Measurements from ENCODE around the gene PSMC5. TPM values are rescaled to one million over a fixed set of nuclear protein-coding genes. Genes with fewer than 3 reads are reported as not detected.

The PSMC5 gene
- total and polyA plus RNA-seq, 8 donors, result 36.5 to 154 (median 55.1) TPM

- Histone ChIP-seq H3K27ac (no peak overlapping the region), H3K9me3 (no peaks in the 10 kb centered on the region), H3K4me1 (peaks cover 36 to 43% (median 39%) of the 10 kb centered on the region in 3 donors), H3K4me3 (no peak overlapping the region), H3K27me3 (no peaks in the 10 kb centered on the region), H3K36me3 (peaks cover 0 to 43% (median 35%) of the 10 kb centered on the region in 3 donors)
- intact Hi-C loops (cut with DNase I), result no loop called here
- WGBS, 2 donors, result 93 to 95% methylated on average over 7 of the region's 7 CpGs
- no peak for ATAC-seq
- no peak for DNase-seq
- FAIRE-seq, result no peak
- TF ChIP-seq CTCF (IDR thresholded peaks at IDR 0.05), result no peak
These were observed 9.6 kb downstream of the PSMC5 start for GRCh38 chr17:63836811-63837210.

- intact Hi-C loops (cut with DNase I), result no loop called here
- Histone ChIP-seq H3K36me3 (peaks cover 0 to 37% (median 29%) of the 10 kb centered on the region in 3 donors), H3K4me1 (peaks cover 36 to 43% (median 39%) of the 10 kb centered on the region in 3 donors), H3K4me3 (no peak overlapping the region), H3K27ac (peak overlapping the region; percentile 60 to 72 (median 63)), H3K27me3 (no peaks in the 10 kb centered on the region), H3K9me3 (no peaks in the 10 kb centered on the region)
- WGBS, 2 donors, result 72 to 83% methylated on average over 12 of the region's 12 CpGs
- no peak for FAIRE-seq
- peak in 2 of 6 donors; percentile 42 to 65 for DNase-seq
- no peak for ATAC-seq
- no peak for TF ChIP-seq CTCF (IDR thresholded peaks at IDR 0.05)
These were observed 10.2 kb downstream of the PSMC5 start for GRCh38 chr17:63837480-63837879.

GRCh38 chr17:63837962-63838600 is 10.8 kb downstream of the PSMC5 start:
- peak overlapping the region; percentile 60 to 72 (median 63) for H3K27ac ChIP-seq
- intact Hi-C loops (cut with DNase I), result no loop called here
- peak overlapping the region in 2 of 4 donors; percentile 5 to 13 for H3K4me3 ChIP-seq
- H3K9me3 ChIP-seq, result no peaks in the 10 kb centered on the region
- TF ChIP-seq CTCF (IDR thresholded peaks at IDR 0.05), result no peak
- peaks cover 36 to 43% (median 39%) of the 10 kb centered on the region in 3 donors for H3K4me1 ChIP-seq
- DNase-seq (no peak), ATAC-seq (peak in 2 of 4 donors; percentile 4 to 6), FAIRE-seq (no peak)
- peaks cover 0 to 31% (median 23%) of the 10 kb centered on the region in 3 donors for H3K36me3 ChIP-seq
- 66 to 72% methylated on average over 5 of the region's 5 CpGs for WGBS, 2 donors
- no peaks in the 10 kb centered on the region for H3K27me3 ChIP-seq

DNA sequence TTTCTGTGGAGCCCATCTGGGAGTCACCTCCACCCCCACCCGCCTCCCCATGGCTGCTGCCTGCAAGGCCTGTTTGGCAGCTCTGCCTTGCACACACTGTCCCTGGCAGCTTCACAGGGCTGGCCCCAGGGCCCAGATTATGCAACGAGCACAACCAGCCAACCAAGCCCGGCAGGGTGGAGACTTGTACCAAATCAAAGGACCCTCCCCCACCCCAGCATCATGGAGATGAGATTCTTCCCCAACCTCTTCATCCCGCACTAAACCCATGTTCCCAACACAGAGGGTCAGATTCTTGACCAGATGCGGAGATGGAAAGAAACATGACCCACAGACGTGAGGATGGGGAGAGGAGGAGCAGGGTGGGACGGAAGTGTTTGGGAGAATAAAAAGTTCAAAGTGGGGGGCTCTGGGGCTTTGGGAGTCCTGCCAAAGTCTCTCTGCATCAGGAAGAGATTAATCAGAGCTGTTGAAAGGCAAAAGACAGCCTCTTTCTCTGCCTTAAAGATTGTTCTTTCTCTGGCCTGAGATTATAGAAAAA is 11.5 kb downstream of the PSMC5 start:
- intact Hi-C loops (cut with DNase I), result no loop called here
- peak; percentile 78 to 96 (median 90) for DNase-seq
- FAIRE-seq, result no peak
- Histone ChIP-seq H3K36me3 (peaks cover 0 to 24% (median 21%) of the 10 kb centered on the region in 3 donors), H3K27me3 (no peaks in the 10 kb centered on the region), H3K4me3 (peak overlapping the region in 2 of 4 donors; percentile 5 to 13), H3K27ac (peak overlapping the region; percentile 61 to 72 (median 64)), H3K9me3 (no peaks in the 10 kb centered on the region), H3K4me1 (peaks cover 36 to 45% (median 41%) of the 10 kb centered on the region in 3 donors)
- peak; percentile 25 to 64 (median 50) for ATAC-seq
- 32 to 36% methylated on average over 7 of the region's 7 CpGs for WGBS, 2 donors
- TF ChIP-seq CTCF (IDR thresholded peaks at IDR 0.05), result no peak
